Esophagus squamous epithelium (tissue), 4 donors: ENCODE data around the gene RASL11A.

ENCODE experiments used
- CTCF ChIP-seq, 6 experiments: fragments of 450-650 bp in 4 of 6; fragments of 200-600 bp in 2 of 6; sonication (generic) in 2 of 6; IDR thresholded peaks; one replicate each; pipeline ENCODE4 v1.5.1; 2016 to 2019; ENCODE audit warnings: antibody characterized with exemption in 6 of 6, mild to moderate bottlenecking in 4 of 6, moderate library complexity in 4 of 6
- POLR2A ChIP-seq, 4 donors: fragments of 450-650 bp; IDR thresholded peaks; one replicate each; pipeline ENCODE4 v1.6.1; 2017; ENCODE audit warnings: antibody characterized with exemption in 4 of 4, mild to moderate bottlenecking in 4 of 4, moderate library complexity in 3 of 4

- TF ChIP-seq POLR2A (IDR thresholded peaks at IDR 0.05) (peak in 3 of 4 donors; percentile 70 to 92 (median 72)), CTCF (IDR thresholded peaks at IDR 0.05) (peak in 1 of 6 experiments; percentile 13)
Measured at GRCh38 chr13:27251166-27252091, 19.2 kb upstream of the RASL11A start, which contains the start of gene RPL21.
